Psoas muscle (tissue), 8 donors: ENCODE measurements around the gene TNIK. TPM values are rescaled to one million over a fixed set of nuclear protein-coding genes. Genes with fewer than 3 reads are reported as not detected.
A peak's percentile ranks its signal among the peaks of the same experiment; 100 is the strongest.

Source experiments
- ATAC-seq, 4 donors: fragments of 200-7000 bp; cut with Tn5 transposase; one replicate each; pipeline ENCODE4 v1.9.1; 2020; ENCODE audit warnings: moderate library complexity in 3 of 4, mild to moderate bottlenecking in 2 of 4
- DNase-seq, 2 donors: peaks; one replicate each; pipeline ENCODE4 v3.0.0-alpha.2; 2020
- H3K27ac ChIP-seq: fragments of 200-600 bp; one replicate; pipeline ENCODE4 v1.8.0; 2022
- H3K27me3 ChIP-seq, 3 donors: fragments of 200-600 bp in 1 of 3; one replicate each; pipeline versions ENCODE4 v1.6.1 to v1.8.0; 2013 to 2022; ENCODE audit warnings: low read length in 2 of 3, mild to moderate bottlenecking in 2 of 3, moderate library complexity in 1 of 3; ENCODE audit not compliant: insufficient read depth in 3 of 3
- H3K36me3 ChIP-seq, 2 donors: fragments of 200-600 bp in 1 of 2; one replicate each; pipeline versions ENCODE4 v1.6.1 to v1.8.0; 2013 to 2022; ENCODE audit warnings: low read depth in 1 of 2, mild to moderate bottlenecking in 1 of 2, moderate library complexity in 1 of 2; ENCODE audit not compliant: insufficient read depth in 1 of 2
- H3K4me1 ChIP-seq: fragments of 200-600 bp; one replicate; pipeline ENCODE4 v1.8.0; 2022
- H3K4me3 ChIP-seq: fragments of 200-600 bp; one replicate; pipeline ENCODE4 v1.8.0; 2022; ENCODE audit warnings: mild to moderate bottlenecking
- H3K9me3 ChIP-seq: fragments of 200-600 bp; one replicate; pipeline ENCODE4 v1.8.0; 2022
- CTCF ChIP-seq: fragments of 200-600 bp; IDR thresholded peaks from one replicate; pipeline ENCODE4 v1.8.0; 2022; ENCODE audit warnings: antibody characterized with exemption
- WGBS, 3 donors: extraction: QIAGEN DNeasy Blood & Tissue Kit; methylation state at CpG; one replicate each; pipeline versions ENCODE4 v1.1.6 to v1.1.7; 2013; 5-methylcytosine and 5-hydroxymethylcytosine counted together
- intact Hi-C, 2 donors: fragments of 100-400 bp; cut with DNase I; formaldehyde crosslinking; loops; one replicate each; pipeline versions ENCODE4 v1.11.0 to v1.14.2; 2022
- polyA plus RNA-seq, 3 donors: library from polyadenylated mRNA; stranded (reverse); fragments of 200-250 nt; gene quantifications; one replicate each; pipeline ENCODE4 v1.2.3, GENCODE V29; 2013
- total RNA-seq, 4 donors: library from RNA; stranded (reverse); fragmentation: NEBNext Ultra II Directional in 2 of 4; extraction: Animal tissue kit (Norgen Biotek cat#: 25700) in 2 of 4; gene quantifications; one replicate each; pipeline versions ENCODE4 v1.2.1 to v1.2.4, GENCODE V29; 2021 to 2023
- donor health status: healthy with polysubstance abuse.
- donor health status: DM: no; HTN: no; CAD: no; lungs with moderate emphysema.
- donor health status: Bipolar disorder and iron deficiency.
- donor health status: healthy.
- donor health status: DM: yes; HTN: yes; CAD: no.
- donor health status: DM: no; HTN: no; CAD: no.
- donor health status: DM: no; HTN: no; CAD: no.
- donor health status: DM: yes; HTN: yes; CAD: no.

Gene TNIK
- total and polyA plus RNA-seq, 7 donors: 9.9 to 32.4 (median 12.5) TPM

DNA sequence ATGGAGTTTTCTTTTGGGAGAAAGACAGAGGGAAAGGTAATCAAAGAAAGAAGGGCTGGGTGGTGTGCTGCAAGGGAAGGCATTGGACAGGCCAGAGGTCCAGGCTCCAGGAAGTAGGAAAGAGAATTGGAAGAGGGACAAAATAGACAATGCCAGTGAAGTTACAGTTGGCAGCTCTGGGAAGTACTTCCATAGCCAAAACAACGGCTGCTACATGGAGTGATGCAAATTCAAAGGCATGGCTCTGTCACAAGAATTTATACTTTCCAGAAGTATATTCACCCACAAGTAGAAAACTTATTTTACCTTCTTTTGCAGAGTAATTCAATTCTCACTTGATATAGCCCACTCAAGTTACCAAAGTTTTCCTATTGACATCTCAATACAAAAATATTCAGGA is 191.5 kb downstream of the TNIK start:
- intact Hi-C loops: no loop called here
- no peaks in the 10 kb centered on the region for H3K36me3 ChIP-seq
- no peaks in the 10 kb centered on the region for H3K9me3 ChIP-seq
- no peak overlapping the region for H3K27ac ChIP-seq
- no peak overlapping the region for H3K4me3 ChIP-seq
- H3K4me1 ChIP-seq: peaks cover 36% of the 10 kb centered on the region
- peak in 1 of 4 donors; percentile 49 for ATAC-seq
- DNase-seq: no peak
- H3K27me3 ChIP-seq: no peaks in the 10 kb centered on the region
- WGBS, 3 donors: 15 to 35% (median 27%) methylated on average over 1 of the region's 1 CpG
- no peak for TF ChIP-seq CTCF

GRCh38 chr3:171267104-171267503 is 193.1 kb downstream of the TNIK start:
- no peak for DNase-seq
- no peak for TF ChIP-seq CTCF
- H3K36me3 ChIP-seq: no peaks in the 10 kb centered on the region
- H3K4me3 ChIP-seq: no peak overlapping the region
- H3K9me3 ChIP-seq: no peaks in the 10 kb centered on the region
- H3K4me1 ChIP-seq: peaks cover 42% of the 10 kb centered on the region
- WGBS, 3 donors: 25 to 33% (median 28%) methylated on average over 1 of the region's 1 CpG
- ATAC-seq: peak in 2 of 4 donors; percentile 37 to 56
- intact Hi-C loops: no loop called here
- peak overlapping the region; percentile 36 for H3K27ac ChIP-seq
- H3K27me3 ChIP-seq: no peaks in the 10 kb centered on the region

- no peak for TF ChIP-seq CTCF
- DNase-seq (no peak), ATAC-seq (no peak)
- no peak overlapping the region for H3K4me3 ChIP-seq
- no peaks in the 10 kb centered on the region for H3K36me3 ChIP-seq
- WGBS, 3 donors: 45 to 68% (median 50%) methylated on average over 1 of the region's 1 CpG
- H3K27me3 ChIP-seq: no peaks in the 10 kb centered on the region
- H3K27ac ChIP-seq: no peak overlapping the region
- H3K9me3 ChIP-seq: no peaks in the 10 kb centered on the region
- intact Hi-C loops: no loop called here
- peaks cover 42% of the 10 kb centered on the region for H3K4me1 ChIP-seq
Observed at GRCh38 chr3:171266740-171267073, 193.5 kb downstream of the TNIK start.

- Histone ChIP-seq H3K27me3 (no peaks in the 10 kb centered on the region), H3K9me3 (no peaks in the 10 kb centered on the region), H3K4me3 (no peak overlapping the region), H3K36me3 (no peaks in the 10 kb centered on the region), H3K27ac (no peak overlapping the region), H3K4me1 (peaks cover 47% of the 10 kb centered on the region)
- intact Hi-C loops: no loop called here
- no peak for TF ChIP-seq CTCF
- ATAC-seq: peak in 1 of 4 donors; percentile 38
- 53 to 60% (median 55%) methylated on average over 4 of the region's 4 CpGs for WGBS, 3 donors
- no peak for DNase-seq
Observed at GRCh38 chr3:171266034-171266739, 194.0 kb downstream of the TNIK start.

- Histone ChIP-seq H3K27ac (no peak overlapping the region), H3K4me3 (no peak overlapping the region), H3K9me3 (no peaks in the 10 kb centered on the region), H3K36me3 (no peaks in the 10 kb centered on the region), H3K4me1 (peaks cover 39% of the 10 kb centered on the region), H3K27me3 (no peaks in the 10 kb centered on the region)
- intact Hi-C loops: no loop called here
- DNase-seq (no peak), ATAC-seq (no peak)
- 76 to 88% (median 85%) methylated on average over 6 of the region's 6 CpGs for WGBS, 3 donors
- no peak for TF ChIP-seq CTCF
Observed at GRCh38 chr3:171264758-171265157, 195.4 kb downstream of the TNIK start.
